HG03280 (cell line): ENCODE data around the gene KYAT1.

Experiments used
- ATAC-seq: cut with Tn5 transposase; IDR thresholded peaks from one replicate; pipeline ENCODE4 v1.9.1; 2021; ENCODE audit warnings: mild to moderate bottlenecking, moderate library complexity; ENCODE audit not compliant: unreplicated experiment

KYAT1 gene

DNA sequence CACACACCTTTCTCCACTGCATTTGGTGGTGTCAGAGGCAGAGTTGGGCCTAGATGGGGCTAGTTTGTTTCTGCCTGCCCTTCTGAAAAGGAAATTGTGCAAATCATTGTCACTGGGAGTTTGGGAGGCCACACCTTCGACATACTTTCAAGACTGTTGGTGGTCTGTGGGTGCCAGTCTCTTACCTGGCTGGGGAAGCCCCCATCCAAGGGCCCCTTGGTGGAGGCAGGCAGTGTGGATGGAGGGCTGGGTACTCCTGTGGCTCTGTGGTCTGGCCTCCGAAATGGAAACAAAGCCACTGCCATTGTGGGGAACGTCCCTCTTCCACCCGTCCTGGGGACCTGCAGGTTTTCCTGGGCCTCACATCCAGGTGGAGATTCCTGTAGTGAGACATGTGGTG is 28.1 kb upstream of the KYAT1 start:
- ATAC-seq = no peak

- no peak for ATAC-seq
Measured at GRCh38 chr9:128908372-128908771, 26.6 kb upstream of the KYAT1 start.

DNA sequence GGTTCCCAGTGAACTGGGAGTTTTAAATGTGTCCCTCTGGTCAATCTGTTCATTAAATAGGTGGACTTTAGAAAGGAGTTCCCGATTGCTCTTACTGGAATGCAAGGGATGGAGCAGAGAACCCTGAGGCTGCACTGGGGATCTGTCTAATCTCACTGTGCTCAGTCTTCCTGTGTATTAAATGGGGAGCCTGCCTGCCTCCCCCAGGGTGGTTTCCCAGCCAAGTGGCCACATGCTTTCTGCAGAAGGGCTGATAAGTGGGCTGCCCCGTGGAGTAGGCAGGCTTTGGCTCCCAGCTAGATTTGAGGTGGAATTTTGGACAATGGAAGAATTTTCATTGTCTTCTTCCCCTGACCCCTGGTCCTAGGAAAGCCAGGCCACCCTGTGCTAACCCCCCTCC is 25.0 kb upstream of the KYAT1 start:
- ATAC-seq = no peak

DNA sequence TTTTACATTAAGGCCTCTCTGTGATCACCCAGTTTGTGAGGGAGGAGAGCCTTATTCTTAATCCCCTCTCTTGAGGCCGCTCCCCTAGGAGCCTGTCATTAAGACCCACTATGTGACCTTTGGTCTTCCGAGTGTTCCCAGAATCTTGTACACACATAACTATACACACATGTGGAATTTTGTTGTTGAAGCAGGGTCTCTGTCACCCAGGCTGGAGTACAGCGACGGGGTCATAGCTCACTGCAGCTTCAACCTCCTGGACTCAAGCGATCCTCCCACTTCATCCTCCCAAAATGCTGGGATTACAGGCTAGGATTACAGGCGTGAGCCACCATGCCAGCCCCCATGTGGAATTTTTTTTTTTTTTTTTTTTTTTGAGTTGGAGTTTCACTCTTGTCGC is 24.2 kb upstream of the KYAT1 start:
- no peak for ATAC-seq

DNA sequence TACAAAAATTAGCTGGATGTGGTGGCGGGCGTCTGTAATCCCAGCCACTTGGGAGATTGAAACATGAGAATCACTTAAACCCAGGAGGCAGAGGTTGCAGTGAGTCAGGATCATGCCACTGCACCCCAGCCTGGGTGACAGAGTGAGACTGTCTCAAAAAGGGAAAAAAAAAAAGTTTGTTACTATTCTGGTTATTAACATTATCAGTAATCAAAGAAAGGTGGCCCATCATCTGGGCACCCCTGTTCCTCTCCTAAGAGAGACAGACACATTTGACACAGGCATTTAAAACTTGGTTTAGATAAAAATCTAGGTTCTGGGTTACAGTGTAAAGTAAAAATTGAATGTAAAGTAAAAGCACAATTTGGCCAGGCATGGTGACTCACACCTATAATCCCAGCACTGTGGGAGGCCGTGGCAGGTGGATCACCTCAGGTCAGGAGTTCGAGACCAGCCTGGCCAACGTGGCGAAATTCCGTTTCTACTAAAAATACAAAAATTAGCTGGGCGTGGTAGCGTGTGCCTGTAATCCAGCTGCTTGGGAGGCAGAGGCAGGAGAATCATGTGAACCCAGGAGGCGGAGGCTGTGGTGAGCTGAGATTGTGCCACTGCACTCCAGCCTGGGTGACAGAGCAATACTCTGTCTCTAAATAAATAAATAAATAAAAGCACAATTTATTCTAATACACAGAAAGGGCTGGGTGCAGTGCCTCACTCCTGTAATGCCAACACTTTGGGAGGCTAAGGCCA is 22.3 kb upstream of the KYAT1 start:
- ATAC-seq = no peak

GRCh38 chr9:128903079-128903461 is 21.3 kb upstream of the KYAT1 start:
- no peak for ATAC-seq

DNA sequence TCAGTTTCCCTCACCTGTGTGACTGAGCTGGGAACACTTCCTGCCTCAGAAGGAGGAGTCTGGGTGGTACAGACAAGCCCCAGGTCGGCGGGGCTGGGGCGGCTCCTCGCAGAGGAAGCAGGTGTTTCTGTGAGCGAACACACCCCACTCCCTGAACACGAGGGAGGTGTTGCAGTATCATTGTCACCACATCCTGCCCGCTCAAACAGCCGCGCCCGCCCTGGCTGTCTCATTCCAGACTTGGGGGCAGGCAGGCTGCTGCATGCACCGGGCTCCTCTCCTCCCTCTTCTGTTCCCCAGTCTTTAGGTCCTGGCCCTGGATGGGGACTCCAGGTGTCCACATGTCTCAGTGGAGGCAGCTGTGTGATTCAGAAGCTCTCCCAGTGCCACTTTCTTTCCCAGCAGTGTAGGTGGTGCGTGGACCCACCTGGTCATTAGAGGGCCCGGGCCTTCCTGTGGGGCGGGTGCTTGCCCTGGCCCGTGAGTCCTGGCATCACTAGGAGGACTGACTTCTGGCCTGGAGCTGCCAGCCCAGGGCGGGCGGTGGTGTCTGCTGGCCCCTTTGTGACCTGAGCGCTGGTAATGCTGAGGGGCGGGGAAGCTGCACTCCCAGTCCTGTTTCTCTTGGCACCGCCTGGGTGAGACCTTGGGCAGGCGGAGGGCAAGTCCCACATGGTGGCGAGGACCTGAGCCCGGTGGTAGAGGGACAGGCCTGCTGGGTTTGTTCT is 20.8 kb upstream of the KYAT1 start:
- ATAC-seq = peak; percentile 87

- ATAC-seq = no peak
Measured at GRCh38 chr9:128901822-128902221, 20.1 kb upstream of the KYAT1 start.

DNA sequence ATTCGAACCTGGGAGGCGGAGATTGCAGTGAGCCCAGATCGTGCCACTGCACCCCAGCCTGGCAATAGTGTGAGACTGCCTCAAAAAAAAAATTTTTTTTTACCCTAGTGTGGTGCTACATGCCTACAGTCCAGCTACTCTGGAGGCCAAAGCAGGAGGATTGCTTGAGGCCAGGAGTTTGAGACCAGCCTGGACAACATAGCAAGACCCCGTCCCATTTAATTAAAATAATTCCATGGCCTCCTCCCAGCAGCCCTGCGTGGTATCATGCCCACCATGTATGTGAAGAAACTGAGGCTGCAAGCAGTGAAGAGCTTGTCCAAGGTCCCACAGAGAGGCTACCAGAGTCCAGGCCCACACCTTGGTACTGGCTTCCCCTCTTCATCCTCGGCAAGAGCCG is 19.6 kb upstream of the KYAT1 start:
- ATAC-seq = no peak

- ATAC-seq = no peak
Measured at GRCh38 chr9:128899566-128900322, 18.0 kb upstream of the KYAT1 start.

- no peak for ATAC-seq
Measured at GRCh38 chr9:128898845-128899565, 17.3 kb upstream of the KYAT1 start.

GRCh38 chr9:128898382-128898781 is 16.6 kb upstream of the KYAT1 start:
- no peak for ATAC-seq

DNA sequence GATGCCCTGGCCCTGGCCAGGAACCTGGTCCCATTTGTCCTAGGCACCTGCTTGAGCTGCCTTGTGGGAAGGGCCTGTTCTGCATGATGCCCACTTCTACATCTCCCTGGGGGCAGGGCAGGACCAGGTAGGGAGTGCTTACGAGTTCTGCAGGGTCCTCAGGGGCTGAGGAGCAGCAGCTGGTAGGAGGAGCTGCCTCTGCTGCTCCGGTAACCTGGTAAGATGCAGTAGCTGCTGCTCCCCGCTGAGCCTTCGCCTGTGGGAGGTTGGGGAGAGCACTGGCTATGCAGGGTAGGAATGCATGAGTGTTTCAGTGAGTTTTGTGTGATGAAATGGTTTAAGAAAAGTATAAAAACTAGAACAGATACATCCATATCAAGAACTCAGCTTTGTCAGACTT is 13.8 kb upstream of the KYAT1 start:
- ATAC-seq = no peak

- no peak for ATAC-seq
Measured at GRCh38 chr9:128894764-128895163, 13.0 kb upstream of the KYAT1 start.

DNA sequence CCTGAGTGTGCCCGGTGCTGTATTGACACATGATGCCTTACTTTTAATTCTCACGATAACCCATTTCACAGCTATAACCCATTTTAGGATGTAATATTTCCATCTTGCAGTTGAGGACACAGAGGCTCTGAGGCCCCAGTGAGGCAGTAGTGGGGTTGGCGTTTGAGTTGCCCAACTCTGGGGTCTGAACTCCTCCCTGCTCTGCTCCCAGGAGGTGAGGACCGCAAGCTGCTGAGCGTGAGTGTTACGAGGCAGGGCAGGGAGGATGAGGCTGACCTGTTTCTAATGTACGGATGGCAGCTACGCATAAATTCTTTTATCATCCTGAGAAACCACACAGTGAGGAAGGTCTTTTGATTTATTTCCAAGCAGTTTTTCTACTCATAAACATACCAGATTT is 11.6 kb upstream of the KYAT1 start:
- no peak for ATAC-seq

GRCh38 chr9:128892221-128892921 is 10.6 kb upstream of the KYAT1 start:
- no peak for ATAC-seq

- ATAC-seq = no peak
Measured at GRCh38 chr9:128891321-128892220, 9.8 kb upstream of the KYAT1 start.

DNA sequence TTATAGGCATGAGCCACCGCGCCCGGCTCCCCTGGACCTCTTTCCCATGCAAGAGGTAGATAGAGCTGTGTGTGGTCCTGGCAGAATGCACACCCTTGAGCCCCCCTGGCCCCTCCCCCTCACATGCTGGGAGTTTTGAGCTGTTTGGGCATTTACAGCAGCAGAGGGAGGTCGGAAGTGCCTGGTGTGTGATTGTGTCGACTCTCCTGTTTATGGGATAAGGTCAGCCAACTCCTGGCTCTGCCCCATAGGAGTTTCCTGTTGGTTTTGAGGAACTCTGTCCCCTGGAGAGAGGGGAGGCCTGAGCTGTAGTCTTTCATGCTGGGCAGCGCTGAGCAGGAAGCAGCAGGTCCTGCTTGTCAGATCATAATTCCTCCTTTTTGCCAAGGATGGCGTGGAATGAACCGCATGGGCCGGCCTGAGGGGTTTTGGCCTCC is 6.2 kb upstream of the KYAT1 start:
- no peak for ATAC-seq

GRCh38 chr9:128887049-128887448 is 5.3 kb upstream of the KYAT1 start:
- ATAC-seq = no peak
